Effector CD8-positive, alpha-beta T cell (primary cell): ENCODE results near the gene ZNF652.
"Not testable (repeated sequence)": the region's sequence is repeated elsewhere in the genome, so short reads cannot be mapped to it uniquely, and the experiment has no call there.

ENCODE experiments used
- DNase-seq: peaks from one replicate; lab custom pipeline; 2025; lab: John Stamatoyannopoulos, UW
- total RNA-seq, 4 experiments: gene quantifications; one replicate each; lab custom pipeline; 2026; lab: John Stamatoyannopoulos, UW

Gene ZNF652
- 59.7 to 114 (median 81.1) reads per million in 4 experiments for total RNA-seq

- DNase-seq, result peak; percentile 92
These were observed at the start of gene ZNF652 for GRCh38 chr17:49361902-49362722. ZNF652 (minus strand) TSS chr17:49362250; CDS start chr17:49317725, 44,525 bp downstream.

- DNase-seq, result no peak
These were observed 47.0 kb upstream of the ZNF652 start for GRCh38 chr17:49409066-49409465.

- peak; percentile 71 for DNase-seq
These were observed 46.0 kb upstream of the ZNF652 start for GRCh38 chr17:49407981-49408501.

- no peak for DNase-seq
These were observed 45.0 kb upstream of the ZNF652 start for GRCh38 chr17:49407086-49407485.

- DNase-seq, result no peak
These were observed 44.5 kb upstream of the ZNF652 start for GRCh38 chr17:49406421-49407061.

- no peak for DNase-seq
These were observed 42.9 kb upstream of the ZNF652 start for GRCh38 chr17:49404906-49405305.

- DNase-seq, result no peak
These were observed 42.3 kb upstream of the ZNF652 start for GRCh38 chr17:49404361-49404760.

GRCh38 chr17:49403514-49404289, 41.7 kb upstream of the ZNF652 start:
- no peak for DNase-seq

- no peak for DNase-seq
These were observed 40.7 kb upstream of the ZNF652 start for GRCh38 chr17:49402706-49403105.

- no peak for DNase-seq
These were observed 40.0 kb upstream of the ZNF652 start for GRCh38 chr17:49401971-49402611.

- DNase-seq, result no peak
These were observed 37.9 kb upstream of the ZNF652 start for GRCh38 chr17:49399995-49400394.

- DNase-seq, result no peak
These were observed 35.5 kb upstream of the ZNF652 start for GRCh38 chr17:49397586-49397985.

- DNase-seq, result no peak
These were observed 31.6 kb upstream of the ZNF652 start for GRCh38 chr17:49393491-49394255.

- DNase-seq, result no peak
These were observed 28.7 kb upstream of the ZNF652 start for GRCh38 chr17:49390548-49391324.

GRCh38 chr17:49389514-49390347, 27.7 kb upstream of the ZNF652 start:
- not testable (repeated sequence) for DNase-seq

- DNase-seq, result no peak
These were observed 26.9 kb upstream of the ZNF652 start for GRCh38 chr17:49388692-49389513.

- DNase-seq, result no peak
These were observed 26.2 kb upstream of the ZNF652 start for GRCh38 chr17:49388290-49388640.

GRCh38 chr17:49387498-49388289, 25.6 kb upstream of the ZNF652 start:
- DNase-seq, result no peak
